Liver (tissue), 9 donors: Measurements from ENCODE around the gene AHSG. TPM values are rescaled to one million over a fixed set of nuclear protein-coding genes. Genes with fewer than 3 reads are reported as not detected.
A peak's percentile ranks its signal among the peaks of the same experiment; 100 is the strongest.

Experiments
- DNase-seq: peaks from one replicate; pipeline ENCODE4 v3.0.0-alpha.2; 2017; ENCODE audit warnings: low spot score
- H3K27ac ChIP-seq, 2 donors: one replicate each; pipeline ENCODE4 v1.7.0; 2013; ENCODE audit warnings: inconsistent platforms in 2 of 2, low read length in 2 of 2, control low read depth in 1 of 2, low read depth in 1 of 2, mild to moderate bottlenecking in 1 of 2
- H3K27me3 ChIP-seq, 4 donors: one replicate each; pipeline versions ENCODE4 v1.6.1 to v1.7.0; 2013; ENCODE audit warnings: low read length in 3 of 4, inconsistent platforms in 1 of 4, mild to moderate bottlenecking in 1 of 4, moderate library complexity in 1 of 4; ENCODE audit not compliant: control insufficient read depth in 4 of 4, insufficient read depth in 4 of 4
- H3K36me3 ChIP-seq, 4 donors: one replicate each; pipeline versions ENCODE4 v1.6.1 to v1.7.0; 2013; ENCODE audit warnings: low read length in 3 of 4, mild to moderate bottlenecking in 3 of 4, low read depth in 1 of 4, moderate library complexity in 1 of 4; ENCODE audit not compliant: control insufficient read depth in 4 of 4, insufficient read depth in 3 of 4
- H3K4me1 ChIP-seq, 4 donors: one replicate each; pipeline versions ENCODE4 v1.6.1 to v1.7.0; 2013; ENCODE audit warnings: low read length in 3 of 4, mild to moderate bottlenecking in 3 of 4, moderate library complexity in 1 of 4; ENCODE audit not compliant: control insufficient read depth in 4 of 4, insufficient read depth in 4 of 4
- H3K4me3 ChIP-seq, 3 donors: one replicate each; pipeline versions ENCODE4 v1.6.1 to v1.7.0; 2013; ENCODE audit warnings: low read length in 3 of 3, control low read depth in 1 of 3, low read depth in 1 of 3, mild to moderate bottlenecking in 1 of 3
- H3K9ac ChIP-seq, 2 donors: one replicate each; pipeline ENCODE4 v1.7.0; 2013; ENCODE audit warnings: low read length in 2 of 2, mild to moderate bottlenecking in 2 of 2, moderate library complexity in 2 of 2, control low read depth in 1 of 2, low read depth in 1 of 2
- H3K9me3 ChIP-seq, 4 donors: one replicate each; pipeline versions ENCODE4 v1.6.1 to v1.7.0; 2013; ENCODE audit warnings: low read length in 3 of 4; ENCODE audit not compliant: control insufficient read depth in 4 of 4
- EGR1 ChIP-seq, 2 donors: IDR thresholded peaks; 2 replicates each; pipeline ENCODE4 v1.6.1; 2016 to 2018; ENCODE audit warnings: antibody characterized with exemption in 2 of 2, low read depth in 2 of 2
- FOXA1 ChIP-seq: IDR thresholded peaks from 2 replicates; pipeline ENCODE4 v1.6.1; 2016; ENCODE audit warnings: antibody characterized with exemption
- FOXA2 ChIP-seq: IDR thresholded peaks from 2 replicates; pipeline ENCODE4 v1.6.1; 2016; ENCODE audit warnings: antibody characterized with exemption
- GABPA ChIP-seq, 2 donors: IDR thresholded peaks in 1 of 2; conservative IDR thresholded peaks in 1 of 2; 2 replicates each; pipeline ENCODE4 v1.6.1; 2016; ENCODE audit warnings: antibody characterized with exemption in 2 of 2, mild to moderate bottlenecking in 1 of 2, moderate library complexity in 1 of 2
- HNF4A ChIP-seq, 2 donors: conservative IDR thresholded peaks; 2 replicates each; pipeline ENCODE4 v1.6.1; 2016; ENCODE audit warnings: antibody characterized with exemption in 2 of 2, mild to moderate bottlenecking in 2 of 2
- HNF4G ChIP-seq: IDR thresholded peaks from 2 replicates; pipeline ENCODE4 v1.6.1; 2016; ENCODE audit warnings: antibody characterized with exemption
- JUND ChIP-seq, 2 donors: IDR thresholded peaks; 2 replicates each; pipeline ENCODE4 v1.6.1; 2016; ENCODE audit warnings: antibody characterized with exemption in 2 of 2
- NR2F2 ChIP-seq: IDR thresholded peaks from 2 replicates; pipeline ENCODE4 v1.6.1; 2016; ENCODE audit warnings: antibody characterized with exemption
- RAD21 ChIP-seq, 2 donors: IDR thresholded peaks; 2 replicates each; pipeline ENCODE4 v1.6.1; 2016; ENCODE audit warnings: antibody characterized with exemption in 2 of 2, mild to moderate bottlenecking in 2 of 2
- RXRA ChIP-seq, 2 donors: IDR thresholded peaks; 2 replicates each; pipeline ENCODE4 v1.6.1; 2017 to 2018; ENCODE audit warnings: antibody characterized with exemption in 2 of 2, mild to moderate bottlenecking in 1 of 2
- SP1 ChIP-seq: IDR thresholded peaks from 2 replicates; pipeline ENCODE4 v1.6.1; 2018; ENCODE audit warnings: antibody characterized with exemption, mild to moderate bottlenecking
- TAF1 ChIP-seq: conservative IDR thresholded peaks from 2 replicates; pipeline ENCODE4 v1.6.1; 2016; ENCODE audit warnings: antibody characterized with exemption, mild to moderate bottlenecking
- YY1 ChIP-seq: IDR thresholded peaks from 2 replicates; pipeline ENCODE4 v1.6.1; 2016; ENCODE audit warnings: antibody characterized with exemption, mild to moderate bottlenecking
- WGBS: extraction: QIAGEN DNeasy Blood & Tissue Kit; methylation state at CpG from one replicate; pipeline ENCODE4 v1.1.7; 2013; 5-methylcytosine and 5-hydroxymethylcytosine counted together
- polyA plus RNA-seq, 2 donors: library from polyadenylated mRNA; stranded (reverse) in 1 of 2; unstranded in 1 of 2; fragments of 200-250 nt in 1 of 2; fragments of >200 nt in 1 of 2; fragmentation: Nextera tagmentation in 1 of 2; extraction: Ambion mirVana in 1 of 2; gene quantifications; one replicate each; pipeline versions ENCODE4 v1.2.1 to v1.2.3, GENCODE V29; 2013 to 2015
- total RNA-seq, 2 donors: library from RNA; depleted of rRNA; stranded (reverse); fragments of >200 nt; gene quantifications; one replicate each; pipeline ENCODE4 v1.2.3, GENCODE V29; 2014
- TF ChIP-seq, protein P1 (sequence below): fragments of 150-350 bp; IDR thresholded peaks from 2 replicates; pipeline ENCODE4 v1.5.1; 2017; ENCODE audit warnings: improper control_type of control experiment, low read depth, low read length; ENCODE audit not compliant: missing input control
- TF ChIP-seq, protein P2 (sequence below): IDR thresholded peaks from 2 replicates; pipeline ENCODE4 v1.6.1; 2016; ENCODE audit warnings: antibody characterized with exemption
- TF ChIP-seq, protein P3 (sequence below): IDR thresholded peaks from 2 replicates; pipeline ENCODE4 v1.6.1; 2016; ENCODE audit warnings: antibody characterized with exemption
- TF ChIP-seq, protein P4 (sequence below): IDR thresholded peaks from 2 replicates; pipeline ENCODE4 v1.6.1; 2016; ENCODE audit warnings: antibody characterized with exemption, mild to moderate bottlenecking
- TF ChIP-seq, protein P5 (sequence below): IDR thresholded peaks from 2 replicates; pipeline ENCODE4 v1.6.1; 2016; ENCODE audit warnings: antibody characterized with exemption
- donor health status: healthy.
- donor health status: healthy.
- donor health status: healthy.
- donor health status: healthy.
- donor health status: healthy.

Gene AHSG
- total and polyA plus RNA-seq, 4 donors = 965 to 4,470 (median 2,050) TPM

DNA sequence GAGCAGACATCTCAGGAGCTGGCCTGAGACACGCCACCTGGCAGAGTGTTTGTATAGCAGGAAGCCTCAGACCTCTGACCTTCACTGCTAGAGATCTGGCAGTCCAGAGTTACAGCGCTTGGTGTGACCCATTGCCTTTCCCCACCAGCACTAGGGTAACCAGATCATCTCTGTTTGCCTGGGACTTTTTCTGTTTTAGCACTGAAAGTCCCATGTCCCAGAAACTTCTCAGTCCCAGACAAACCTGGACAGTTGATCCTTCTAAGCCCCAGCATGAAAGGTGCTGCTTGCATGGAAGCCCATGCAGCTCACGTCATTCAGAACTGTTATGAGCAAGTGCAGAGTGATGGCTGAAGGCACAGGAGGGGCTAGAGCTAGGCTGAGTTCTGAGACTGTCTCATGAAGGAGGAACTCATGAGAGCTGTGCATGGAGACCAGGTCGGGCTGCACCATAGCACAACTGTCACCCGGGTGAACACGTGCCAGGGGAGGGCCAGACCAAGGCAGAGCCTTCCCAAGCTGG is 18.2 kb upstream of the AHSG start:
- H3K9ac ChIP-seq = peak overlapping the region; percentile 7 to 37
- no peaks in the 10 kb centered on the region for H3K36me3 ChIP-seq
- peaks cover 14 to 62% (median 45%) of the 10 kb centered on the region in 4 donors for H3K4me1 ChIP-seq
- peak overlapping the region; percentile 57 to 69 for H3K27ac ChIP-seq
- H3K4me3 ChIP-seq = no peak overlapping the region
- no peak for DNase-seq
- peak; percentile 55 to 62 for TF ChIP-seq HNF4A (conservative IDR thresholded peaks at IDR 0.05)
- TF ChIP-seq, protein P1, sequence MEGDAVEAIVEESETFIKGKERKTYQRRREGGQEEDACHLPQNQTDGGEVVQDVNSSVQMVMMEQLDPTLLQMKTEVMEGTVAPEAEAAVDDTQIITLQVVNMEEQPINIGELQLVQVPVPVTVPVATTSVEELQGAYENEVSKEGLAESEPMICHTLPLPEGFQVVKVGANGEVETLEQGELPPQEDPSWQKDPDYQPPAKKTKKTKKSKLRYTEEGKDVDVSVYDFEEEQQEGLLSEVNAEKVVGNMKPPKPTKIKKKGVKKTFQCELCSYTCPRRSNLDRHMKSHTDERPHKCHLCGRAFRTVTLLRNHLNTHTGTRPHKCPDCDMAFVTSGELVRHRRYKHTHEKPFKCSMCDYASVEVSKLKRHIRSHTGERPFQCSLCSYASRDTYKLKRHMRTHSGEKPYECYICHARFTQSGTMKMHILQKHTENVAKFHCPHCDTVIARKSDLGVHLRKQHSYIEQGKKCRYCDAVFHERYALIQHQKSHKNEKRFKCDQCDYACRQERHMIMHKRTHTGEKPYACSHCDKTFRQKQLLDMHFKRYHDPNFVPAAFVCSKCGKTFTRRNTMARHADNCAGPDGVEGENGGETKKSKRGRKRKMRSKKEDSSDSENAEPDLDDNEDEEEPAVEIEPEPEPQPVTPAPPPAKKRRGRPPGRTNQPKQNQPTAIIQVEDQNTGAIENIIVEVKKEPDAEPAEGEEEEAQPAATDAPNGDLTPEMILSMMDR = no peak
- TF ChIP-seq, protein P2, sequence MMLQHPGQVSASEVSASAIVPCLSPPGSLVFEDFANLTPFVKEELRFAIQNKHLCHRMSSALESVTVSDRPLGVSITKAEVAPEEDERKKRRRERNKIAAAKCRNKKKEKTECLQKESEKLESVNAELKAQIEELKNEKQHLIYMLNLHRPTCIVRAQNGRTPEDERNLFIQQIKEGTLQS = no peak
- TF ChIP-seq NR2F2 = no peak
- peak; percentile 24 for TF ChIP-seq SP1
- no peak for TF ChIP-seq EGR1 (IDR thresholded peaks at IDR 0.05; ENCODE audit: low read depth in 2 of 2)
- TF ChIP-seq FOXA1 = no peak
- TF ChIP-seq RAD21 (IDR thresholded peaks at IDR 0.05) = peak in 1 of 2 donors; percentile 5
- TF ChIP-seq, protein P3, sequence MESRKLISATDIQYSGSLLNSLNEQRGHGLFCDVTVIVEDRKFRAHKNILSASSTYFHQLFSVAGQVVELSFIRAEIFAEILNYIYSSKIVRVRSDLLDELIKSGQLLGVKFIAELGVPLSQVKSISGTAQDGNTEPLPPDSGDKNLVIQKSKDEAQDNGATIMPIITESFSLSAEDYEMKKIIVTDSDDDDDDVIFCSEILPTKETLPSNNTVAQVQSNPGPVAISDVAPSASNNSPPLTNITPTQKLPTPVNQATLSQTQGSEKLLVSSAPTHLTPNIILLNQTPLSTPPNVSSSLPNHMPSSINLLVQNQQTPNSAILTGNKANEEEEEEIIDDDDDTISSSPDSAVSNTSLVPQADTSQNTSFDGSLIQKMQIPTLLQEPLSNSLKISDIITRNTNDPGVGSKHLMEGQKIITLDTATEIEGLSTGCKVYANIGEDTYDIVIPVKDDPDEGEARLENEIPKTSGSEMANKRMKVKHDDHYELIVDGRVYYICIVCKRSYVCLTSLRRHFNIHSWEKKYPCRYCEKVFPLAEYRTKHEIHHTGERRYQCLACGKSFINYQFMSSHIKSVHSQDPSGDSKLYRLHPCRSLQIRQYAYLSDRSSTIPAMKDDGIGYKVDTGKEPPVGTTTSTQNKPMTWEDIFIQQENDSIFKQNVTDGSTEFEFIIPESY = no peak
- TF ChIP-seq, protein P4, sequence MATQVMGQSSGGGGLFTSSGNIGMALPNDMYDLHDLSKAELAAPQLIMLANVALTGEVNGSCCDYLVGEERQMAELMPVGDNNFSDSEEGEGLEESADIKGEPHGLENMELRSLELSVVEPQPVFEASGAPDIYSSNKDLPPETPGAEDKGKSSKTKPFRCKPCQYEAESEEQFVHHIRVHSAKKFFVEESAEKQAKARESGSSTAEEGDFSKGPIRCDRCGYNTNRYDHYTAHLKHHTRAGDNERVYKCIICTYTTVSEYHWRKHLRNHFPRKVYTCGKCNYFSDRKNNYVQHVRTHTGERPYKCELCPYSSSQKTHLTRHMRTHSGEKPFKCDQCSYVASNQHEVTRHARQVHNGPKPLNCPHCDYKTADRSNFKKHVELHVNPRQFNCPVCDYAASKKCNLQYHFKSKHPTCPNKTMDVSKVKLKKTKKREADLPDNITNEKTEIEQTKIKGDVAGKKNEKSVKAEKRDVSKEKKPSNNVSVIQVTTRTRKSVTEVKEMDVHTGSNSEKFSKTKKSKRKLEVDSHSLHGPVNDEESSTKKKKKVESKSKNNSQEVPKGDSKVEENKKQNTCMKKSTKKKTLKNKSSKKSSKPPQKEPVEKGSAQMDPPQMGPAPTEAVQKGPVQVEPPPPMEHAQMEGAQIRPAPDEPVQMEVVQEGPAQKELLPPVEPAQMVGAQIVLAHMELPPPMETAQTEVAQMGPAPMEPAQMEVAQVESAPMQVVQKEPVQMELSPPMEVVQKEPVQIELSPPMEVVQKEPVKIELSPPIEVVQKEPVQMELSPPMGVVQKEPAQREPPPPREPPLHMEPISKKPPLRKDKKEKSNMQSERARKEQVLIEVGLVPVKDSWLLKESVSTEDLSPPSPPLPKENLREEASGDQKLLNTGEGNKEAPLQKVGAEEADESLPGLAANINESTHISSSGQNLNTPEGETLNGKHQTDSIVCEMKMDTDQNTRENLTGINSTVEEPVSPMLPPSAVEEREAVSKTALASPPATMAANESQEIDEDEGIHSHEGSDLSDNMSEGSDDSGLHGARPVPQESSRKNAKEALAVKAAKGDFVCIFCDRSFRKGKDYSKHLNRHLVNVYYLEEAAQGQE = peak; percentile 6
- TF ChIP-seq RXRA (IDR thresholded peaks at IDR 0.05) = peak in 1 of 2 donors; percentile 46
- TF ChIP-seq YY1 = peak; percentile 15
- peak; percentile 12 for TF ChIP-seq FOXA2
- TF ChIP-seq TAF1 = no peak
- TF ChIP-seq JUND (IDR thresholded peaks at IDR 0.05) = no peak
- TF ChIP-seq GABPA (IDR thresholded peaks at IDR 0.05 in 1 of 2, conservative IDR thresholded peaks at IDR 0.05 in 1 of 2) = no peak
- no peak for TF ChIP-seq HNF4G
- TF ChIP-seq, protein P5, sequence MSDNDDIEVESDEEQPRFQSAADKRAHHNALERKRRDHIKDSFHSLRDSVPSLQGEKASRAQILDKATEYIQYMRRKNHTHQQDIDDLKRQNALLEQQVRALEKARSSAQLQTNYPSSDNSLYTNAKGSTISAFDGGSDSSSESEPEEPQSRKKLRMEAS = no peak
- H3K27me3 ChIP-seq = no peaks in the 10 kb centered on the region
- WGBS = 39% methylated on average over 6 of the region's 6 CpGs
- no peaks in the 10 kb centered on the region for H3K9me3 ChIP-seq
